CD4-positive, alpha-beta T cell treated with Interleukin-6 at 100 ng/mL for 8 hours (primary cell): ENCODE results near the gene ANKRD40CL.

Experiments used
- DNase-seq: peaks from one replicate; pipeline ENCODE4 v3.0.0-alpha.2; 2020; ENCODE audit warnings: mixed read lengths, low spot score

The ANKRD40CL gene

GRCh38 chr17:50787106-50787505, 19.8 kb upstream of the ANKRD40CL start:
- no peak for DNase-seq

GRCh38 chr17:50785946-50786570, 18.7 kb upstream of the ANKRD40CL start:
- DNase-seq, result no peak

GRCh38 chr17:50785126-50785525, 17.8 kb upstream of the ANKRD40CL start:
- DNase-seq, result no peak

- no peak for DNase-seq
Measured at GRCh38 chr17:50783905-50784304, 16.6 kb upstream of the ANKRD40CL start.

GRCh38 chr17:50783193-50783660, 15.9 kb upstream of the ANKRD40CL start:
- DNase-seq, result peak; percentile 78

GRCh38 chr17:50781167-50781566, 13.8 kb upstream of the ANKRD40CL start:
- no peak for DNase-seq

GRCh38 chr17:50779747-50780353, 12.5 kb upstream of the ANKRD40CL start:
- DNase-seq, result peak; percentile 52

- no peak for DNase-seq
Measured at GRCh38 chr17:50778988-50779387, 11.7 kb upstream of the ANKRD40CL start.

- no peak for DNase-seq
Measured at GRCh38 chr17:50778471-50778870, 11.2 kb upstream of the ANKRD40CL start.

GRCh38 chr17:50775926-50776325, 8.6 kb upstream of the ANKRD40CL start:
- no peak for DNase-seq

- no peak for DNase-seq
Measured at GRCh38 chr17:50774225-50774803, 7.0 kb upstream of the ANKRD40CL start.

- no peak for DNase-seq
Measured at GRCh38 chr17:50771991-50772785, 4.9 kb upstream of the ANKRD40CL start.

GRCh38 chr17:50770346-50770745, 3.0 kb upstream of the ANKRD40CL start:
- DNase-seq, result no peak

- no peak for DNase-seq
Measured at GRCh38 chr17:50769884-50770283, 2.6 kb upstream of the ANKRD40CL start.

- DNase-seq, result no peak
Measured at GRCh38 chr17:50768346-50768761, 1.0 kb upstream of the ANKRD40CL start.

- no peak for DNase-seq
Measured at GRCh38 chr17:50767030-50767429, 288 bp downstream of the ANKRD40CL start.

GRCh38 chr17:50766222-50767023, 895 bp downstream of the ANKRD40CL start:
- DNase-seq, result no peak

- DNase-seq, result no peak
Measured at GRCh38 chr17:50765454-50766221, 1.7 kb downstream of the ANKRD40CL start.

GRCh38 chr17:50764734-50765149, 2.6 kb downstream of the ANKRD40CL start:
- no peak for DNase-seq

- no peak for DNase-seq
Measured at GRCh38 chr17:50763716-50764475, 3.4 kb downstream of the ANKRD40CL start.
